ENCODE results near the gene HLX. TPM values are rescaled to one million over a fixed set of nuclear protein-coding genes. Genes with fewer than 3 reads are reported as not detected.

Gene HLX
- total RNA-seq, 1 experiment from 2014 or later, result 0.39 TPM

- no peaks in the 10 kb centered on the region for H3K27me3 ChIP-seq (ENCODE audit: control insufficient read depth, insufficient read depth, low read length)
- no peak overlapping the region for H3K4me3 ChIP-seq (ENCODE audit: low read depth in 2 of 2, low read length in 2 of 2)
- CTCF ChIA-PET, result no interaction called here
- in situ Hi-C loops (cut with HindIII; ENCODE audit: low pct_unique_long_range_greater_than_20kb, low sequenced_read_pairs), result no loop called here
- no peak for TF ChIP-seq CTCF (IDR thresholded peaks at IDR 0.05)
- no peak for TF ChIP-seq TCF7L2 (IDR thresholded peaks at IDR 0.05; ENCODE audit: low read depth, low read length)
- TF ChIP-seq, protein P1, sequence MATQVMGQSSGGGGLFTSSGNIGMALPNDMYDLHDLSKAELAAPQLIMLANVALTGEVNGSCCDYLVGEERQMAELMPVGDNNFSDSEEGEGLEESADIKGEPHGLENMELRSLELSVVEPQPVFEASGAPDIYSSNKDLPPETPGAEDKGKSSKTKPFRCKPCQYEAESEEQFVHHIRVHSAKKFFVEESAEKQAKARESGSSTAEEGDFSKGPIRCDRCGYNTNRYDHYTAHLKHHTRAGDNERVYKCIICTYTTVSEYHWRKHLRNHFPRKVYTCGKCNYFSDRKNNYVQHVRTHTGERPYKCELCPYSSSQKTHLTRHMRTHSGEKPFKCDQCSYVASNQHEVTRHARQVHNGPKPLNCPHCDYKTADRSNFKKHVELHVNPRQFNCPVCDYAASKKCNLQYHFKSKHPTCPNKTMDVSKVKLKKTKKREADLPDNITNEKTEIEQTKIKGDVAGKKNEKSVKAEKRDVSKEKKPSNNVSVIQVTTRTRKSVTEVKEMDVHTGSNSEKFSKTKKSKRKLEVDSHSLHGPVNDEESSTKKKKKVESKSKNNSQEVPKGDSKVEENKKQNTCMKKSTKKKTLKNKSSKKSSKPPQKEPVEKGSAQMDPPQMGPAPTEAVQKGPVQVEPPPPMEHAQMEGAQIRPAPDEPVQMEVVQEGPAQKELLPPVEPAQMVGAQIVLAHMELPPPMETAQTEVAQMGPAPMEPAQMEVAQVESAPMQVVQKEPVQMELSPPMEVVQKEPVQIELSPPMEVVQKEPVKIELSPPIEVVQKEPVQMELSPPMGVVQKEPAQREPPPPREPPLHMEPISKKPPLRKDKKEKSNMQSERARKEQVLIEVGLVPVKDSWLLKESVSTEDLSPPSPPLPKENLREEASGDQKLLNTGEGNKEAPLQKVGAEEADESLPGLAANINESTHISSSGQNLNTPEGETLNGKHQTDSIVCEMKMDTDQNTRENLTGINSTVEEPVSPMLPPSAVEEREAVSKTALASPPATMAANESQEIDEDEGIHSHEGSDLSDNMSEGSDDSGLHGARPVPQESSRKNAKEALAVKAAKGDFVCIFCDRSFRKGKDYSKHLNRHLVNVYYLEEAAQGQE (IDR thresholded peaks at IDR 0.05; ENCODE audit: insufficient read depth in 1 of 2, low read depth in 2 of 2, low read length in 1 of 2), result no peak
- no peak for TF ChIP-seq POLR2AphosphoS5 (IDR thresholded peaks at IDR 0.05; ENCODE audit: low read depth, low read length)
- no peak for TF ChIP-seq SIN3A (IDR thresholded peaks at IDR 0.05; ENCODE audit: borderline replicate concordance, insufficient read depth, low read depth, low read length)
- no peak for DNase-seq (ENCODE audit: low read depth, low spot score)
- H3K9me3 ChIP-seq (ENCODE audit: control insufficient read depth, insufficient read depth, low read depth, low read length), result no peaks in the 10 kb centered on the region
- no peaks in the 10 kb centered on the region for H3K4me1 ChIP-seq (ENCODE audit: control insufficient read depth, insufficient read depth, low read length)
- POLR2A ChIA-PET, result no interaction called here
- H3K27ac ChIP-seq (ENCODE audit: low read length), result no peak overlapping the region
- no peak for ATAC-seq
- no TSS peak for BruUV-seq (replicated peaks)
- intact Hi-C loops (cut with micrococcal nuclease; ENCODE audit: unreplicated experiment), result no loop called here
- no peaks in the 10 kb centered on the region for H3K36me3 ChIP-seq (ENCODE audit: control insufficient read depth, insufficient read depth, low read length)
These were observed 38.4 kb downstream of the HLX start for GRCh38 chr1:220917535-220918209.

DNA sequence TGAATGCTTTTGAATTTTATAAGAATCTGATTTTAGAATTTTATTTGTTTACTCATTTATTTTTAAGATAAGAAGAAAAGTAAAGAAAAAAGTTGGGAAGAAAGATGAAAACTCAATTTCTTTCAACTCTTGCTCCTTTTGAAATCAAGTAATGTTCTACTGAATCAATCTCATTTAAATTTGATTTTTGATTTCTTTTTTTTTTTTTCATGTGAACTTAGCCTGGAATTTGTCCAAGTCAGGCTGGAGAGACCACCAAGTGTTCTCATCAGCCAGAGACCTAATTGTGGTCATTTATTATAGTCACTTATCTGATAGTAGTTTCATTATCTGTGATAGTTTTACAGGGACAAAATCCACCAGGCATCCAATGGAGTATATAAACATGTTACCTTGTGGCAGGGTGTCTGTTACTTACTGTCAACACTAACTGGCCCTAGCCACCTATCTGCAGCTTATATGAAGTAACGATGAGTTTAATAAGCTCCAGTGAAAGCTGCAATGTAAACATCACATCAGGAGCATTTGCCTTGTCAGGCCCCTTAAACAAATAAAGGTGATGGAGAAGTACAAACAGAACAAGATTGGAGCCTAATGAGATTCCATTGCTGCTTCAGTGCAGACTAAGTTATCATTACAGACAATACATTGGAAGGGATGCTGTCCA lies 39.2 kb downstream of the HLX start:
- TF ChIP-seq CTCF (IDR thresholded peaks at IDR 0.05), result no peak
- no peak for TF ChIP-seq POLR2AphosphoS5 (IDR thresholded peaks at IDR 0.05; ENCODE audit: low read depth, low read length)
- TF ChIP-seq, protein P1 (IDR thresholded peaks at IDR 0.05; ENCODE audit: insufficient read depth in 1 of 2, low read depth in 2 of 2, low read length in 1 of 2), result no peak
- TF ChIP-seq SIN3A (IDR thresholded peaks at IDR 0.05; ENCODE audit: borderline replicate concordance, insufficient read depth, low read depth, low read length), result no peak
- ChIA-PET CTCF (no interaction called here), POLR2A (no interaction called here)
- no peaks in the 10 kb centered on the region for H3K9me3 ChIP-seq (ENCODE audit: control insufficient read depth, insufficient read depth, low read depth, low read length)
- DNase-seq (ENCODE audit: low read depth, low spot score), result no peak
- H3K4me1 ChIP-seq (ENCODE audit: control insufficient read depth, insufficient read depth, low read length), result no peaks in the 10 kb centered on the region
- H3K36me3 ChIP-seq (ENCODE audit: control insufficient read depth, insufficient read depth, low read length), result no peaks in the 10 kb centered on the region
- no peaks in the 10 kb centered on the region for H3K27me3 ChIP-seq (ENCODE audit: control insufficient read depth, insufficient read depth, low read length)
- no peak overlapping the region for H3K27ac ChIP-seq (ENCODE audit: low read length)
- intact Hi-C loops (cut with micrococcal nuclease; ENCODE audit: unreplicated experiment) (no loop called here), in situ Hi-C loops (cut with HindIII; ENCODE audit: low pct_unique_long_range_greater_than_20kb, low sequenced_read_pairs) (no loop called here)
- BruUV-seq (replicated peaks), result no TSS peak
- no peak for ATAC-seq
- no peak overlapping the region for H3K4me3 ChIP-seq (ENCODE audit: low read depth in 2 of 2, low read length in 2 of 2)
